Parathyroid adenoma (tissue), 2 donors: ENCODE measurements around the gene SULT1C4.

ENCODE experiments used
- H2AFZ ChIP-seq: fragments of 300-600 bp; sonication (generic); one replicate; pipeline ENCODE4 v1.7.0; 2017; ENCODE audit warnings: antibody characterized with exemption, mild to moderate bottlenecking
- H3K27ac ChIP-seq: fragments of 300-600 bp; sonication (generic); one replicate; pipeline ENCODE4 v1.7.0; 2017
- H3K27me3 ChIP-seq: fragments of 300-600 bp; sonication (generic); one replicate; pipeline ENCODE4 v1.7.0; 2017; ENCODE audit warnings: low read length; ENCODE audit not compliant: control insufficient read depth, insufficient read depth
- H3K36me3 ChIP-seq: fragments of 300-600 bp; sonication (generic); one replicate; pipeline ENCODE4 v1.7.0; 2017; ENCODE audit warnings: low read length; ENCODE audit not compliant: control insufficient read depth, insufficient read depth
- H3K4me1 ChIP-seq: fragments of 300-600 bp; sonication (generic); one replicate; pipeline ENCODE4 v1.7.0; 2017; ENCODE audit warnings: control low read depth
- H3K4me2 ChIP-seq: fragments of 300-600 bp; sonication (generic); one replicate; pipeline ENCODE4 v1.7.0; 2017; ENCODE audit warnings: low read length
- H3K4me3 ChIP-seq: fragments of 300-600 bp; sonication (generic); one replicate; pipeline ENCODE4 v1.7.0; 2017; ENCODE audit warnings: low read depth, low read length
- H3K79me2 ChIP-seq: fragments of 300-600 bp; sonication (generic); one replicate; pipeline ENCODE4 v1.7.0; 2017; ENCODE audit warnings: control low read depth
- H3K9ac ChIP-seq: fragments of 300-600 bp; sonication (generic); one replicate; pipeline ENCODE4 v1.7.0; 2017; ENCODE audit warnings: mild to moderate bottlenecking
- H3K9me3 ChIP-seq: fragments of 300-600 bp; sonication (generic); one replicate; pipeline ENCODE4 v1.7.0; 2017; ENCODE audit warnings: low read length; ENCODE audit not compliant: control insufficient read depth
- TF ChIP-seq, protein P1 (sequence below): fragments of 300-600 bp; sonication (generic); IDR thresholded peaks from one replicate; pipeline ENCODE4 v1.7.0; 2017; ENCODE audit warnings: antibody characterized with exemption, mild to moderate bottlenecking
- donor health status: primary hyperparathyroidism.

The SULT1C4 gene

DNA sequence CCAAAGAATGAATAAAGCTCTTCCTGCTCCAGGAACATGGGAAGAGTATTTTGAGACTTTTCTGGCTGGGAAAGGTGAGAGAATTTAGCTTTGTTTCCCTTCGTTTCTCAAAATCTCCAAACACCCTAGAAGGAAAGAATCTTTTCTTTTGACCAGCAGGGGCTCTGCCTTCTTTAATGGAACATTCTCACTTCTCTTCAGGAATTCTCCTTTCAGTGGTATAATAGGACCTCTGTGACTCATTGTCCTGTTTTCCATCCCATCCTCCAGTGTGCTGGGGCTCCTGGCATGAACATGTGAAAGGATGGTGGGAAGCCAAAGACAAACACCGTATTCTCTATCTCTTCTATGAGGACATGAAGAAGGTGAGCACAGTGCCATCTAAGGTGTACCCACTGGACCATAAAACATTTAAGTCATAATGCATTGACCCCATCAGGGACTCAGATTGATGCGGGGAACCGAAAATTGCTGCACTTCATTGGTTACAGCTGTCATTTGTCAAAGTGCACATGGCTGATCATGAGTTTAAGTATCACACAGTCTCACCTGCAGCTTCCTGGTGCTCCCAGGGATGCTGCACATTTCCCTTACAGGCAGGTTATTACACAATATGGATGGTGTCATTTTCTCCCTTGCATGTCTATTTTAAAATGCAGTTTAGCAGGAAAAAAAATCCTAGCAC lies 5.5 kb downstream of the SULT1C4 start:
- Histone ChIP-seq H3K9me3 (no peaks in the 10 kb centered on the region), H3K27ac (no peak overlapping the region), H3K27me3 (no peaks in the 10 kb centered on the region), H3K4me3 (no peak overlapping the region), H3K9ac (no peak overlapping the region), H3K4me2 (no peak overlapping the region), H3K36me3 (no peaks in the 10 kb centered on the region), H3K79me2 (no peaks in the 10 kb centered on the region), H3K4me1 (no peaks in the 10 kb centered on the region), H2AFZ (no peak overlapping the region)
- TF ChIP-seq, protein P1, sequence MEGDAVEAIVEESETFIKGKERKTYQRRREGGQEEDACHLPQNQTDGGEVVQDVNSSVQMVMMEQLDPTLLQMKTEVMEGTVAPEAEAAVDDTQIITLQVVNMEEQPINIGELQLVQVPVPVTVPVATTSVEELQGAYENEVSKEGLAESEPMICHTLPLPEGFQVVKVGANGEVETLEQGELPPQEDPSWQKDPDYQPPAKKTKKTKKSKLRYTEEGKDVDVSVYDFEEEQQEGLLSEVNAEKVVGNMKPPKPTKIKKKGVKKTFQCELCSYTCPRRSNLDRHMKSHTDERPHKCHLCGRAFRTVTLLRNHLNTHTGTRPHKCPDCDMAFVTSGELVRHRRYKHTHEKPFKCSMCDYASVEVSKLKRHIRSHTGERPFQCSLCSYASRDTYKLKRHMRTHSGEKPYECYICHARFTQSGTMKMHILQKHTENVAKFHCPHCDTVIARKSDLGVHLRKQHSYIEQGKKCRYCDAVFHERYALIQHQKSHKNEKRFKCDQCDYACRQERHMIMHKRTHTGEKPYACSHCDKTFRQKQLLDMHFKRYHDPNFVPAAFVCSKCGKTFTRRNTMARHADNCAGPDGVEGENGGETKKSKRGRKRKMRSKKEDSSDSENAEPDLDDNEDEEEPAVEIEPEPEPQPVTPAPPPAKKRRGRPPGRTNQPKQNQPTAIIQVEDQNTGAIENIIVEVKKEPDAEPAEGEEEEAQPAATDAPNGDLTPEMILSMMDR = no peak

DNA sequence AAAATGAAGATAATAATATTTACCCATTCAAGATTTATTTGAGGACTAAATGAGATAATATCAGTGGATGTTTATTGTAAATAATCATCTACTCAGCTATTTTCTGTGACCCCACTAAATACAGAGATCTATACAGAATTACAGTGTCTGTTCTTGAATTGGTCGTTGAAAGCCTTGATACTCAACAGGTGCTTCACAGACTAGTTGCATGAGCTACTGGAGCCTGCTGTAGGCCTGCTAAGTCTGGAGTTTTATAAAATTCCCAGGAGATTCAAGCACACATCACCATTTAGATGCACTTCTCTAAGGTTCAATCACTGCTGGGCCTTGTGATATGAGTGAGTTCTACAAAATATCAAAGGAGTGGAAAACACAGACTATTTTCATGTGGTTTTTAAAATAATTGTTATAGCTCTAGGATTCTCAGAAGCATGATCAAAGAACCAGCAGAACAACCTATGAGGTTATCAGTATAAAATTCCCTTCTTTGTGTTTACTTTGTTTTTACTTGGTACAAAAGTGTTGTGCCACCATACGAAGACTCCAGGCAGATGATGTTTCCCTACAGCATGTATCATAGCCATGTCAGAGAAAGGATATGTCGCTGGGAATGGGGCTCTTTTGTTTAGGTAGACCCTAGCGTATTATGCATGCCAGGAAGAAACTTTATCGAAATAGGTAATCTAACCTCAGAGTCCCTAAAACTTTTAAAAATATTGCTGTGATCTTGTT lies 7.1 kb downstream of the SULT1C4 start:
- Histone ChIP-seq H3K4me2 (no peak overlapping the region), H3K27me3 (no peaks in the 10 kb centered on the region), H2AFZ (no peak overlapping the region), H3K9ac (no peak overlapping the region), H3K36me3 (no peaks in the 10 kb centered on the region), H3K79me2 (no peaks in the 10 kb centered on the region), H3K4me1 (no peaks in the 10 kb centered on the region), H3K4me3 (no peak overlapping the region), H3K9me3 (no peaks in the 10 kb centered on the region), H3K27ac (no peak overlapping the region)
- TF ChIP-seq, protein P1 = no peak

DNA sequence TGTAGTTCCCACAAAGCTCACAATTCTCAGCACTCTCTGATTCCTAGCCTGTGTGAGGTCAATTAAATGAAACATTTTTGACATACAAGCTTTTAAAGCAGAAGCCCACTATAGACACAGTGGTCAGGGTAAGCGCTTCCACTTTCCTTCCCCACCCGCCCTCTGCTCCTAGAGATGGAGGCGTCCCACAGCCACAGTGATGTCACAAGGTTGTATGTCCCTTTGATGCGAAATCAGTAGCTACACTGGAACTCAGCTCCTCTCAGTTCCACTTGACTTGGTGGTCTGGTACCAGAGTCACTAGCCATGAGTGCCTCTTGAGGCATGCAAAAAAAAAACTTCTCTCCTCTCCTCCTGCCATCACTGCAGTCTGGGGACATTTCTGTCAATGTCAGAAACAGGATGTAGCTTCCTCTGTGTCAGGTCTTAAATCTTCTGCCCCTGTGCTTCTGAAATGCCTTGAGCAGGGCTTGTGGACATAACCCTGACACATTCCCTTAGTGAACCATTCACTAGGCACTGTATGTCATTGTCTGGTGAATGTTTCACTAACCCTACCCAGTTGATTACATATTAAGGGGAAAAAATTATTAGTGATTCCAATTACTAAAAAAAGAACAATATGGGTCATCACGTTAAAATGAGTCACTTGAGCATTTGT lies 7.8 kb downstream of the SULT1C4 start:
- Histone ChIP-seq H3K4me3 (no peak overlapping the region), H2AFZ (no peak overlapping the region), H3K27me3 (no peaks in the 10 kb centered on the region), H3K36me3 (no peaks in the 10 kb centered on the region), H3K9me3 (no peaks in the 10 kb centered on the region), H3K9ac (no peak overlapping the region), H3K4me1 (no peaks in the 10 kb centered on the region), H3K27ac (no peak overlapping the region), H3K4me2 (no peak overlapping the region), H3K79me2 (no peaks in the 10 kb centered on the region)
- TF ChIP-seq, protein P1 = no peak

DNA sequence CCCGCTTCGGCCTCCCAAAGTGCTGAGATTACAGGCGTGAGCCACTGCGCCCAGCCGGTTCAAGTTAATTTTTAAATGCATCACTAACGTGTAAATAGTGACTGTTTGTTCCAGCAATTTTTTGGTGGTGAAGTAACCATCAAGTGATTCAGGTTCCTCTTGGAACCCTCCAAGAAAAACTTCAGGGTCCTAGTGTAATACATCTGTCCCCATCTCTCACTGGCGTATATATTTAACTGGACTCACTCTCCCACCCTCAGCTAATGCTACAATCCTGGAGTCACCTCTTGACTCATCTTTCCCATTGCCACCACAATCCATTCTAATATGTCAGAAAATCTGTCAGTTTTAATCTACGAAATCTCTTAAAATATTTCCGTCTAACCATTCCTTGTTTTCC lies 10.3 kb downstream of the SULT1C4 start:
- no peaks in the 10 kb centered on the region for H3K4me1 ChIP-seq
- peaks cover 3% of the 10 kb centered on the region for H3K9me3 ChIP-seq
- no peaks in the 10 kb centered on the region for H3K79me2 ChIP-seq
- no peak overlapping the region for H3K4me2 ChIP-seq
- no peak overlapping the region for H3K4me3 ChIP-seq
- no peak overlapping the region for H3K27ac ChIP-seq
- no peaks in the 10 kb centered on the region for H3K27me3 ChIP-seq
- TF ChIP-seq, protein P1 = no peak
- H3K36me3 ChIP-seq = no peaks in the 10 kb centered on the region
- H2AFZ ChIP-seq = no peak overlapping the region
- no peak overlapping the region for H3K9ac ChIP-seq
